Smooth muscle cell (in vitro differentiated cells): ENCODE measurements around the gene FBXO41. TPM values are rescaled to one million over a fixed set of nuclear protein-coding genes. Genes with fewer than 3 reads are reported as not detected.

Experiments used
- DNase-seq: peaks from one replicate; lab custom pipeline; 2025; ENCODE audit not compliant: unreplicated experiment; lab: John Stamatoyannopoulos, UW
- H2AFZ ChIP-seq: fragments of 200-600 bp; sonication (generic); 2 replicates; pipeline ENCODE4 v1.6.0; 2016; ENCODE audit warnings: antibody characterized with exemption, low read depth, mild to moderate bottlenecking
- H3F3A ChIP-seq: fragments of 200-600 bp; sonication (generic); 2 replicates; pipeline ENCODE4 v1.6.0; 2017; ENCODE audit warnings: antibody characterized with exemption, low read depth
- H3K27ac ChIP-seq: fragments of 200-600 bp; sonication (generic); 2 replicates; pipeline ENCODE4 v1.5.1; 2016; ENCODE audit warnings: low read depth, mild to moderate bottlenecking
- H3K27me3 ChIP-seq: fragments of 200-600 bp; sonication (generic); 2 replicates; pipeline ENCODE4 v1.6.1; 2016; ENCODE audit warnings: low read depth, mild to moderate bottlenecking
- H3K36me3 ChIP-seq: fragments of 200-600 bp; sonication (generic); 2 replicates; pipeline ENCODE4 v1.5.1; 2016; ENCODE audit warnings: low read depth
- H3K4me1 ChIP-seq: fragments of 200-600 bp; sonication (generic); 2 replicates; pipeline ENCODE4 v1.5.1; 2016; ENCODE audit warnings: low read depth
- H3K4me2 ChIP-seq: fragments of 200-600 bp; sonication (generic); 2 replicates; pipeline ENCODE4 v1.6.0; 2016; ENCODE audit warnings: mild to moderate bottlenecking
- H3K4me3 ChIP-seq: fragments of 200-600 bp; sonication (generic); 2 replicates; pipeline ENCODE4 v1.5.1; 2016; ENCODE audit warnings: mild to moderate bottlenecking
- H3K79me2 ChIP-seq: fragments of 200-600 bp; sonication (generic); 2 replicates; pipeline ENCODE4 v1.6.0; 2016; ENCODE audit warnings: low read depth, mild to moderate bottlenecking
- H3K9ac ChIP-seq: fragments of 200-600 bp; sonication (generic); 2 replicates; pipeline ENCODE4 v1.6.0; 2016; ENCODE audit warnings: low read depth
- H3K9me3 ChIP-seq: fragments of 200-600 bp; sonication (generic); replicated peaks from 2 replicates; pipeline ENCODE4 v1.5.1; 2016; ENCODE audit warnings: low read depth
- H4K20me1 ChIP-seq: fragments of 200-600 bp; sonication (generic); 2 replicates; pipeline ENCODE4 v1.6.0; 2016; ENCODE audit warnings: low read depth
- WGBS: methylation state at CpG from one replicate; pipeline ENCODE4 v1.1.7; 2016; ENCODE audit warnings: low lambda C conversion rate; 5-methylcytosine and 5-hydroxymethylcytosine counted together
- polyA plus RNA-seq: library from polyadenylated mRNA; unstranded; fragments of >200 nt; fragmentation: Nextera tagmentation; extraction: Ambion mirVana; gene quantifications from 2 replicates; pipeline ENCODE4 v1.2.1, GENCODE V29; 2016
- total RNA-seq: library from RNA; depleted of rRNA; stranded (reverse); fragments of >200 nt; gene quantifications from 2 replicates; pipeline ENCODE4 v1.2.3, GENCODE V29; 2014
- TF ChIP-seq, protein P1 (sequence below): fragments of 200-600 bp; sonication (generic); IDR thresholded peaks from 2 replicates; pipeline ENCODE4 v1.5.1; 2017; ENCODE audit warnings: borderline replicate concordance, mild to moderate bottlenecking, antibody characterized with exemption; ENCODE audit not compliant: insufficient read depth, poor library complexity, severe bottlenecking

FBXO41 gene
- total and polyA plus RNA-seq, 2 experiments from 2014 or later, result 1.00 to 1.2 TPM

DNA sequence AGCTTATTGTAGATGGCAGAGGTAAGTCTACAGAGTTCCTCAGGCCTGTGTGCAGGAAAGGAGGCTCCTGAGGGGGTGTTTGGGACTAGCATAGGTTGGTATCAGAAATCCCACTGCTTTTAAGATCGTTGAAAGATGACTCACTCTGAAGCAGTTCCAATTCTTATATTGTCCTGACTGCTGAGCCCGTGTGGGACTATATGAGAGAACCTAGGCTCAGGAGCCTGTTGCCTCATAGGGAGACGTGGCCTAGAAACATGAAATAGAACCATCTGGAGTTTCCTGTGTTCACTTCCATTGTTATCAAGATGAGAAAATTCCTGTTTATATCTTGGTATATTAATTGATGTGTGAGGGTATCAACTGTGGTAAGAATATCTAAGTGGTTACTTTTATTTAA lies 44.5 kb downstream of the FBXO41 start:
- H3K4me3 ChIP-seq, result no peak overlapping the region
- peaks cover 77% of the 10 kb centered on the region for H3K79me2 ChIP-seq
- H2AFZ ChIP-seq, result no peak overlapping the region
- H3K9ac ChIP-seq, result no peak overlapping the region
- H3K9me3 ChIP-seq, result no peaks in the 10 kb centered on the region
- peaks cover 14% of the 10 kb centered on the region for H3K36me3 ChIP-seq
- TF ChIP-seq, protein P1, sequence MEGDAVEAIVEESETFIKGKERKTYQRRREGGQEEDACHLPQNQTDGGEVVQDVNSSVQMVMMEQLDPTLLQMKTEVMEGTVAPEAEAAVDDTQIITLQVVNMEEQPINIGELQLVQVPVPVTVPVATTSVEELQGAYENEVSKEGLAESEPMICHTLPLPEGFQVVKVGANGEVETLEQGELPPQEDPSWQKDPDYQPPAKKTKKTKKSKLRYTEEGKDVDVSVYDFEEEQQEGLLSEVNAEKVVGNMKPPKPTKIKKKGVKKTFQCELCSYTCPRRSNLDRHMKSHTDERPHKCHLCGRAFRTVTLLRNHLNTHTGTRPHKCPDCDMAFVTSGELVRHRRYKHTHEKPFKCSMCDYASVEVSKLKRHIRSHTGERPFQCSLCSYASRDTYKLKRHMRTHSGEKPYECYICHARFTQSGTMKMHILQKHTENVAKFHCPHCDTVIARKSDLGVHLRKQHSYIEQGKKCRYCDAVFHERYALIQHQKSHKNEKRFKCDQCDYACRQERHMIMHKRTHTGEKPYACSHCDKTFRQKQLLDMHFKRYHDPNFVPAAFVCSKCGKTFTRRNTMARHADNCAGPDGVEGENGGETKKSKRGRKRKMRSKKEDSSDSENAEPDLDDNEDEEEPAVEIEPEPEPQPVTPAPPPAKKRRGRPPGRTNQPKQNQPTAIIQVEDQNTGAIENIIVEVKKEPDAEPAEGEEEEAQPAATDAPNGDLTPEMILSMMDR, result no peak
- no peak overlapping the region for H3K4me2 ChIP-seq
- no peak overlapping the region for H3K27ac ChIP-seq
- DNase-seq, result no peak
- H3K27me3 ChIP-seq, result no peaks in the 10 kb centered on the region
- whole genome bisulfite sequencing, result 64% methylated on average over 3 of the region's 3 CpGs
- H4K20me1 ChIP-seq, result peaks cover 99% of the 10 kb centered on the region
- peaks cover 10% of the 10 kb centered on the region for H3K4me1 ChIP-seq
- peaks cover 10% of the 10 kb centered on the region for H3F3A ChIP-seq

DNA sequence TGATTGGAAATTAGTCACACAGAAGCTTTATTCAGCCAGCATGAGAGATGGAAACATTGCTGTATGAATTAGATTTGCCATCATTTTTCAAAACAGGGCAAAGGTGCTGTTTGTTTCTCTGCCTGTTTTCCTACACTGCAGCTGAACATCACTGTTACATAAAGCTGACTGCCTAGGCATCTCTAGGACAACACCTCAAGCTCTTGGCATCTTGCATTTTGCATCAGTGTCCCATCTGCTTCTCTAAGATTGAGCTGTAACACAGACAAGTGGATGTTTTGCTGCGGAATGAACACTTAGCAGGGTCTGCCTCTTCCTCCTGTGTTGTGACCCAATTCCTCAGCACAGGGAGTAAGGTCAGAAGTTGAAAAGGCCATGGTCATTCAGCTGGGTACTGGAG lies 45.3 kb downstream of the FBXO41 start:
- no peaks in the 10 kb centered on the region for H3K9me3 ChIP-seq
- H3K27me3 ChIP-seq, result no peaks in the 10 kb centered on the region
- WGBS, result 97% methylated on average over 1 of the region's 1 CpG
- no peak overlapping the region for H3K4me2 ChIP-seq
- peaks cover 10% of the 10 kb centered on the region for H3K4me1 ChIP-seq
- no peak overlapping the region for H3K9ac ChIP-seq
- peaks cover 83% of the 10 kb centered on the region for H3K79me2 ChIP-seq
- DNase-seq, result no peak
- no peak overlapping the region for H2AFZ ChIP-seq
- no peak overlapping the region for H3K27ac ChIP-seq
- H3K36me3 ChIP-seq, result peaks cover 11% of the 10 kb centered on the region
- H3F3A ChIP-seq, result peaks cover 10% of the 10 kb centered on the region
- TF ChIP-seq, protein P1, result no peak
- peaks cover 94% of the 10 kb centered on the region for H4K20me1 ChIP-seq
- H3K4me3 ChIP-seq, result no peak overlapping the region

DNA sequence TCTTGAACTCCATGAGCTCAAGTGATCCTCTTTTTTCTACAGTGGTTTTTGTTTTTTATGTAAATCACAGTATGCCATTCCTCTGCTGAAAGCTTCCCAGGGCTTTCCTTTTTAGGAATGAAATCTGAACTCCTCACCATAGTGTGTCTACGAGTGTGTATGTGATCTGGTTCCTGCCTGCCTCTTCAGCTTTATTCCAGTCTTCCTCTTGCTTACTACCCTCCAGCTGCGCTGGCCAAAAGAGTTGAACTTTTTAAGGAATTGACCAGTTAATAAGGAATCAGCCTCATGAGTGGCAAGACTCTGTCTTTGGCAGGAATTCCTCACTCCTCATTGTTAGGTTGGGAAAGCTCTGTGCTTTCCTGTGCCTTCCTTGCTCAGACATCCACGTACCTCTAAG lies 46.1 kb downstream of the FBXO41 start:
- H3F3A ChIP-seq, result peaks cover 10% of the 10 kb centered on the region
- peak overlapping the region; percentile 10 for H3K27ac ChIP-seq
- H3K4me2 ChIP-seq, result no peak overlapping the region
- peak overlapping the region; percentile 13 for H3K9ac ChIP-seq
- H3K36me3 ChIP-seq, result peaks cover 9% of the 10 kb centered on the region
- H3K4me3 ChIP-seq, result no peak overlapping the region
- peaks cover 10% of the 10 kb centered on the region for H3K4me1 ChIP-seq
- 56% methylated on average over 3 of the region's 3 CpGs for WGBS
- H4K20me1 ChIP-seq, result peaks cover 87% of the 10 kb centered on the region
- H3K79me2 ChIP-seq, result peaks cover 83% of the 10 kb centered on the region
- no peak for DNase-seq
- TF ChIP-seq, protein P1, result no peak
- H2AFZ ChIP-seq, result no peak overlapping the region
- H3K27me3 ChIP-seq, result no peaks in the 10 kb centered on the region
- no peaks in the 10 kb centered on the region for H3K9me3 ChIP-seq

DNA sequence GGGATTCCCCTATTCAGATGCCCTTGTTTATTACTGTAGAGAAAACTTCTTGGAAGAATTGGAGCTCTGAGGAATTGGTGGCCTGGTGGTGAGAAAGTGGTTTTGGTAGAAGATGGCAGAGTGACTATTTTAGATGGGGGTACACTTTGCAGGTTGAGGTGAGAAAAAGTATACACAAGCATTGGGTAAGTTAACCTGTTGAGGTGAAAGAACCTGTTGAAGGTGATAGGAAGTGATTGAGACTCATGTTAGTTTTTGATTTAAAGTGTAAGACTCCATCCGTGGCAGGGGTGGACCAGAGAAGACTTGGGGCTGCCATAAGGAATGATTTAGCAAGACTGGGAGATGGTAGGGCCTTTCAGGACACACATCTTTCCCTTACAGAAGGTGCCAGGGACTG lies 47.1 kb downstream of the FBXO41 start:
- TF ChIP-seq, protein P1, result no peak
- Histone ChIP-seq H3K9me3 (no peaks in the 10 kb centered on the region), H2AFZ (no peak overlapping the region), H3K4me1 (peaks cover 14% of the 10 kb centered on the region), H3K36me3 (peaks cover 6% of the 10 kb centered on the region), H3K79me2 (peaks cover 80% of the 10 kb centered on the region), H3F3A (peaks cover 10% of the 10 kb centered on the region), H3K27ac (no peak overlapping the region), H3K27me3 (no peaks in the 10 kb centered on the region), H4K20me1 (peaks cover 77% of the 10 kb centered on the region), H3K4me2 (no peak overlapping the region), H3K4me3 (no peak overlapping the region), H3K9ac (no peak overlapping the region)
- no peak for DNase-seq
- 90% methylated on average over 1 of the region's 1 CpG for WGBS
